Measurements from ENCODE around the gene RSPH3.
"Not testable (repeated sequence)": the region's sequence is repeated elsewhere in the genome, so short reads cannot be mapped to it uniquely, and the experiment has no call there.

The RSPH3 gene, protein sequence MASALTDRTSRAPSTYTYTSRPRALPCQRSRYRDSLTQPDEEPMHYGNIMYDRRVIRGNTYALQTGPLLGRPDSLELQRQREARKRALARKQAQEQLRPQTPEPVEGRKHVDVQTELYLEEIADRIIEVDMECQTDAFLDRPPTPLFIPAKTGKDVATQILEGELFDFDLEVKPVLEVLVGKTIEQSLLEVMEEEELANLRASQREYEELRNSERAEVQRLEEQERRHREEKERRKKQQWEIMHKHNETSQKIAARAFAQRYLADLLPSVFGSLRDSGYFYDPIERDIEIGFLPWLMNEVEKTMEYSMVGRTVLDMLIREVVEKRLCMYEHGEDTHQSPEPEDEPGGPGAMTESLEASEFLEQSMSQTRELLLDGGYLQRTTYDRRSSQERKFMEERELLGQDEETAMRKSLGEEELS

DNA sequence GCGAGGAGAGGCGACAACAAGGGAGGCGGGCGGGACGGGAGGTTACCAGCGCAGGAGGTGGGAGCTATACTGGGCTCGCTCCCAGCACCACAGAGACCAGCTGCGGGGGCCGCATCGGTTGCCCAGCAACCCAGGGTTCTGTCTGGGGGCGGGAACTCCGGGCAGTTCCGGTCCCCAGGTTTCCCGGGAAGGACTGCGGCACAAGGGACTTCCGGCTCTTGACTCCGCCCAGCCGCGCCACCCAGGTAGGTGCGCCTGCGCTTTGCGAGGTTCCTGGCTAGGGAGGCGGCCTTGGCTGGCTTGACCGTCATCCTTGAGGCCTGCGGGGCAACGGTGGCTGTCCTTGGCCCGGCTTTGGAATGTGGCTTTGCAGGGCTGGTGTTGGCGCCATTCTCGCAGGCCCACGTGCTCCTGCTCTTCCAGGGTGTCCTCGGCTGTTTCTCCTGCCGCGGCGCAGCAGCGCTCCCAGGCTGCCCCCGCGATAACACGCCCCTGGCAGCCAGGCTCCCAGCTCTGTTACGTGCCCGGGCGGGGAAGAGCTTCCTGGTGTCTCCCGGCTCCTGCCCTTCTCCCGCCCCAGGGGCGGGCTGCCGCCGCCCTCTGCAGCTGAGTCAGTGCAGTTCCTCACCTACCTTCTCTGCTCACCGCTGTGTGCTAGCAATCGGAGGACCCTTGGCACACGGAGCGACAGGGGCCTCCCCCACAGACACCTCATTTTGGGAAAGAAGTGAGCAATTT lies at the start of gene RSPH3:
Gene RSPH3, minus strand, starts transcription at position 537 of the 738 bp plus-strand sequence. CDS start 652 bp downstream, outside the sequence.
- DNase-seq: peak; percentile 83

DNA sequence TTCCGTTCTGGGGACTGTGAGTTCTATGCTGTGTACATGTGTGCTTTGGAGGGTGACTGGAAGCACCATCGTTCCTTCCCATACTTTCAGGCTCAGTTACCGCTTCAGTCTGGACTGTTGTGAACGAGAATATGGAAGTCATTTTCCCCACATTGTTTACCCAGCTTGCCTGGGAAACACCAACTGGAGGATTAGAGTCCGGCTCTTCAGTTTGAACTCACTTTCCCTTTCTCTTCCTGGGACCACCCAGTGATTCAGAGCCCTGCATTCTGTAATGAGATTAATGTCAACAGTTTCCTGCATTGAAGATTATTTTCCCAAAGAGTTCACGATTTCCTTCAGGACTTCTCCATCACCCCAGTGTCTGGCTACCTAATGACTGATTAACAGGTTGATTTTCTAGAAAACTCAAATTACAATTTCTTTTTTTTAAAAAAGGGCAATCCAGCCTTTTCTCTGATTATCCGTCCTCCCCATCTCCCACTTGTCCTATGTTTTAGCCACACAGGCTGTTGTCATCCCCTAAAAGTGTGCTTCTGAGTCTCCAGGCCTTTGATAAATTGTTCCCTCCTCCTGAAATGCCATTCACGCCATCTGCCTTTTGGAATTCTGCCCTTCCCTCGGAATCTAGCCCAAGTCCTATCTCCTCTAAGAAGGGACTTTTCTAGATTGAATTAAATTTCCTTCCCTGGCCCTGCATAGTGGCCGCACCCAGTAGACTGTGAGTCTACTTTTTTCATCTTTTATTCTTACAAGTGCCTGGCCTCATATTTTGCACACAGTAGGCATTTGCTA lies 48.1 kb upstream of the RSPH3 start:
- DNase-seq: no peak

DNA sequence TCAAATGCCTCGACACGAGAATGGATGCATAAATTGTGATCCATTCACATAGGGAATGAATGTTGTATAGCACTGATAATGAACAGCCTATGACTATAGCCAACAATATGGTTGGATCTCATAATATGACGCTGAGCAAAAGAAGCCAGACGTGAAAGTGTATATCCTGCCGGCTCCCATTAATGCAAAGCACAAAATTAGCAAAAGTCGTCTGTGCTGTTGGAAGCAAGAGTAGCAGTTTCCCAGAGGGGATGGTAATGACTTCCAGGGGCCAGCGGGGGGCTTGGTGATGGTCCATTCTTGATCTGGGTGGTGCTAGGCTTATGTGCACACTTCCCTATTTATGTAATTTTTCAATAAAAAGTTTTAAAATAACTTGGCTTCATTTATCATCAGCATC lies 45.8 kb upstream of the RSPH3 start:
- no peak for DNase-seq

DNA sequence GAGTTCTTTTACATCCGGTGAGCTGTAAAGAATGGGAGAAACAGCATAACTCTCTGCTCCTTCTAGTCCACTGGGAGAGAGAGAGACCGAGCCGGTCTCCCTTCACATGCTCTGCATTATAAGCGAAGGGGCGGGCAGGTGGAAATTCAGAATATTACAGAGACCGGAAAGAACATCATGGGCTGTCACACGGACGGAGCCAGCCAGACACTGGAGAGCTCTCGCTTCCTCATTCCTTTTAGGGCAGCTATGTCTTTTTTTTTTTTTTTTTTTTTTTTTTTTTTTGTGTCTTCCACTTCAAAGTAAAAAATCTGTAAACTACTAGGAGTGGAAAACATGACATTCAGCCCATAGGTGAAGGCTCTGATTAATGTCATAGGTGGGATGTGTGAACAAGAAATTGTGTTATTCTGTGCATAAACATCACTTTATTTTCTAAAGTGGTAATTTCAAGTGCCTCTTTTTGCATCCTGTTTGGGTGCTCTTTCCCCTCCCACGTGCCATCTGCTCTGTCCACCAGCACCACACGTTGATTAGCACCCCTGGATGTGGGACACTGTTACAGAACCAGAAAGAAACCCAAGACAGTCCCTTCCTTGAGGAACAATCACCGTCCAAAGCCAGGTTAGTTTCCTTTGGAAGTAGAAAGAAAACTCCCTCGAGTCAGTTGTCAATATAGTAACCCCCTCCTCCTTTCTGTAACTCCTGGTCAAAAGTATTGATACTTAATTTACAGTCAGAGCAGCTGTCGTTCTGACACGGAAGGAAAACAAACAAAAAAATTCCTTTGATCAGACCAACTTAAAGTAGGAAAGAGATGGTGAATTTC lies 45.1 kb upstream of the RSPH3 start, which contains the start of gene TAGAP:
Gene TAGAP, minus strand, starts transcription at position 93 of the 829 bp plus-strand sequence. CDS start 845 bp downstream, outside the sequence.
- peak; percentile 76 for DNase-seq

DNA sequence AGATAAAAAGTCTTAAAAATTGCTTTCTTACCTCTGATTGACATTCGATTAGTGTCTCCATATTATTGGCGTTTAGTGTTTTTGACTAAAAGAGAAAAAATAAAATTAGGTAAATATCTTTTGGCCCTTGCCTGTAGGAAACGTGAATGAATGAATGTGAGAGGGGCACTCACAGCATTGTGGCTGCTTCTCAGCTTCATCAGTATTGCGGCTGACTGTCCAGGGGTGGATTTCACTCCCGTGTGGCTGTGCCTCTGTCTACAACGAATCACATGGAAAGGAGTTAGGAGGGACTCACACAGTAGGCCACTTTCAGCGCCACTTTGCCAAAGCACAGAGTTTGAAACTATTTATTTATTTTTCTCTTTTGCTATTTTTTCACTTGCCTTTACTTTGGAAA lies 43.9 kb upstream of the RSPH3 start:
- DNase-seq: no peak

DNA sequence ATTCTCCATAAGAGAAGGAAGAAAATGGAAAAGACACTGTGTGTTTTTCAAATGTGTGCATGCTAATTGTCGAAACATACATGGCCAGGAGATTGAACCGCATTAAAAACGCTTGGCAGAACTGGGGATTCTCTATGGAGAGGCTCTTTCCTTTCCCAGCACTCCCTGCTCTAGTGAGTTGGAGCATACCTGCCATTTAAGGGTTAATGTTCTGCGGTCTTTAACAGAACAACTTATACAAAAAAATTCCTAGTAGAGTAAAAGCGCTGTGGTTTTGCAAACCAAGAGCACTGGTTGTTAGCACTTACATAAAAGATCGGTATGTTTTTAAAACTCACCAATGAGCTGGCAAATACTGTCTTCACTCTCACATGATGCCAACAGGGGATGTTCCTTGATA lies 43.2 kb upstream of the RSPH3 start:
- DNase-seq: no peak

DNA sequence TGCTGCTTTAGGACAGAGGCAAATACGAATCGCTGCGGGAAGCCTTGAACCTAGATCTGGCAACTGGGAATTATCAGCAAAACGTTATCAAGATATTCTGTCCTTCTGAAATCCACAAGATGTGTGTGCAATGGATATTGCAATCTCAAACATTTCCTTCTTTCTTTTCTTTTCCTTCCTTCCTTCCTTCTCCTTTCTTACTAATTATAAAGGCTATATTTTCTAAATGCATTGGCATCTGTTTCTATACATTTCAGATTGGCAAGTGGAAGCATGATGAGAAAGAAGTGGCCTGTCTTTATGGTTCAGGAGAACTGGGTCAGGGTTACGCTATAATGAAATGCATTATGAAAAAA lies 42.8 kb upstream of the RSPH3 start:
- DNase-seq: no peak

DNA sequence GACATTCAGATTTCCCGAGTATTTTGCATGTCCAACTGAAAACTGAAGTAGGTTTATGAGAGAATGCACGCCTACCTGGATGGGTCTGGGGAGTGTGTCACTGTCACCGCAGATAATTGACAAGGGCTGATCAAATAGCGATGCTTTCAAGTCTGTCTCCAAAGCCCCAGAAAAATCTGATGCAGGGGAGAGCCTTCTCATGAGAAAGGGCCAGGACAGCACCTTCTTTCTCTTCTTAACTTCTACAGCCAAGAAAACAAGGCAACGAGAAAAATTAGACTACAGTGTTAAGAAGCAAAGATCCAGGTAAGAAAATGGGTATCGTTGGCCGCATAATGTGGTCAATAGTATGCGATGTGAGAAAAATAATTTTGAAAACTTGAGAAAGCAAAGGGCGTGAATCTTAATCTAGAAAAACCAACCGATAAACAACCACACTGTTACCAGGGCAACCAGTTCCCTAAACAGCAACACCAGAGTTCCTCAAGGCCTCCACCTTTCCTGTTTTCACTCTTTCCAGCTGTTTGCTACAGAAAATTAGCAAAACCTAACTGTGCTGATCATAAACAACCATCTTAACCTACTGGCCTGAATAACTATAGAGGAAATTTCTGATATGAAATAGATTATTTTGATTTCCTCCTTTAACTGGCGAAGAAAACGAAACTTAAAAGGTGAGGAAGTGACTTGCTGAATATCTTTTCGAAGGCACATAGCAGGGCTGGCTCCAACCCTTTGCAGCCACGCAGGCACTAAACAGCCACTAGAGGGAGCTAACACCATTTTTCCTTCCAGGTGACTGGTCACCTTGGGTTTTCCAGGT lies 42.2 kb upstream of the RSPH3 start:
- peak; percentile 64 for DNase-seq

DNA sequence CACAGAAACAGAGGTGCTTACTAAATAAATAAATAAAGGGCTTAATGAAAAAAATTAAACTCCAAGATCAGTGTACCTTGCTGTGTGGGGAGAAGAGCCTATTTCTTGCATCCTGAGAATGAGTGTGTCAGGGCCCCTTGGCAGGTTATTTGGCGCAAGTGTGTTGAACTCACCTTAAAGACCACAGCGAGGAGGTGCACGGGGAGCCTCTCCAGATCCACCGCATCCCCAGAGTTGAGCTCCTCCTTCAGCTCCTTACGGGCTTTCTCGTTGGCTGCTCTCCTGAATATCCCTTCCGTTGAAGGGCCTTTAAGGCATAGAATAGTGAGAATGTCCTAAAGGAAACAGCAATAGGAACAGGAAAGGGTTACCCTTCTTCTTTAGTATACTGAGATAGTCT lies 41.2 kb upstream of the RSPH3 start:
- no peak for DNase-seq

DNA sequence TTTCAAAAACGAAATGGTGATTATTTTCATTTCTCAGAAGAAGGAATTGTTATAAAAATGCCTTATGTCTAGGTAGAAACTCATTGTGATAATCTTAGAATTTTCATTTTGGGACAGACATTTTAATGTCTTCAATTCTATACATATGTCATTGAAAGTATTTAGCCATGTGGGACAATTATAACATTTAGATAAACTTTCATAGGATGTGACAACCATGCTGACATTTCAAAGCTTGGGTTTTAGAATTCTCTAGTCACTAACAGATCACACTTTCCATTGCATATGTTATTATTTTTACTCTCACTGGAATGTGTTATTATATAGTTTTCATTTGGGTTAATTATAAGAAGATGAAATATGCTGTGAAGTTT lies 39.9 kb upstream of the RSPH3 start:
- no peak for DNase-seq

DNA sequence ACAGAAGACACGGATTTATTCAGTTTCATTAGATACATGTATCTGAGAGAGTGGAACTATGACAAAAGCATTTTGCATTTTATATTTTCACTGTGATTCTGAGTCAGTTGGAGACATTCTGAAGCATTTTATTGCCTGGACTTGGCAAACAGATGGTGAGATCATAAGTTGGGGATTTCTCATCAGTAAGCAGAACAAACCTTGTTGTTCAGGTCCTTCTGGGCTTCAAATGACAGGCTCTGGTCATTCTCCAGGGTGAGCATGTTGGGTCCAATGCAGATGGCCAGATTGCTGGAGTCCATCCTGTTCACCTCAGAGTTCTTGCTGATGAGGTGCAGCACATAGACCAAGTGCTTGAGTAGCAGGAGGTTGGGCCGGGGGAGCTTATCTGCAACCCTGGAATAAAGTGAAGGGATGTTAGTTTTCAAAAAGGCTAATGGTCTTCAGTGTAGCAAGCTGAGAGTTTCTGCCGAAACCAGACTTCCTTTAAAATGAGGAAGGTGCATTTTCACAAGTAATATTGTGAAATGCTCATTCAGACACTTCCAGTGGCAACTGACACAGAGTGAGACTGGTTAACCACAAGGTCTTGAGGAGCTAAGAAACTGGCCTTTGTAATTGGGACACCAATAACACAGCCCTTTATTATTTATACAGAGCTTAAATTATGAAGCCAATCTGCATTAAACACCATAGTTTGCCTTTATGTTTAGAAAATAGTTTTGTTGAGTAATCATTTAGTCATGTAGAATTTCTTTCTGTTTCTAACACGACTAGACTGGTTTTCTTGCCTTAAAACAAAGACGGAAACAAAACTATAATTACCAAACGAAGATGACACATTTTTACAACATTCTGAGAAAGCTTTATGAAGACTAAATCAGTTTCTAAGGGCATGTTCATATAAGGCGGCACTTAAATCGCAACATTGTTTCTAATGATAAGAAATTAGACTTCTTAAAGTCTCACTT lies 39.2 kb upstream of the RSPH3 start:
- DNase-seq: no peak

DNA sequence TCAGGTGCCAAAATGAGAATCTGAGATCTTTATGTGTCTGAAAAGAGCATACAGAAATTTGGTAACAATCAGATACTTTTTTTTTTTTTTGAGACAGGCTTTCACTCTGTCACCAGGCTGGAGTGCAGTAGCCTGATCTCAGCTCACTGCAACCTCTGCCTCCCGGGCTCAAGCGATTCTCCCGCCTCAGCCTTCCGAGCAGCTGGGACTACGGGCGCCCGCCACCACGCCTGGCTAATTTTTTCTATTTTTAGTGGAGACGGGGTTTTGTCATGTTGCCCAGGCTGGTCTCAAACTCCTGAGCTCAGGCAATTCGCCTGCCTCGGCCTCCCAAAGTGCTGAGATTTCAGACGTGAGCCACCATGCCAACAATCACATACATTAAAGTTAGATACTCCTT lies 38.3 kb upstream of the RSPH3 start:
- DNase-seq: not testable (repeated sequence)

DNA sequence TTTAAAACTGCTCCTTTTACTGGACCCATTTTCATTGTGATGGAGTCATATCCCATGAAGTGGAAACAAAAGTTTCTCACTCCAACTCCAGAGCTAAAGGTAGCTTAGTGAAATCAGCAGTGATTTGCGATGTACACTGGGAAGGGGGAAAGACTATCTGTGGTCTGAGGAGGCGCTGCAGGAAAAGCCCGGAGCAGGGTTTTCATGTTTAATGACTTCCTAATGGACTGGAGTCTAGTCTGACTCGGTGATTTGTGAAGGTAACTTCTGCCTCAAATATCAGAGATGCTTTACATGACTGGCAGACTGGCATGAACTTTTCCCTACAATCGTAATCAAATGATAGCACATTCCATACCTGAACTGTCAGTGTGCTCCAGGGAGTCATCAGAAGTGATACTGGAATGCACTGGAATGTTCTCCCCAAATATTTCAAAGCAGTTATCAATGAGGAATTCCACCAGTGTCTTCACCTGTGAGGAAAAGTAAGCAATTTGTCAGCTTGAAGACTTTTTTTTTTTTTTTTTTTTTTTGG lies 37.8 kb upstream of the RSPH3 start:
- DNase-seq: no peak

DNA sequence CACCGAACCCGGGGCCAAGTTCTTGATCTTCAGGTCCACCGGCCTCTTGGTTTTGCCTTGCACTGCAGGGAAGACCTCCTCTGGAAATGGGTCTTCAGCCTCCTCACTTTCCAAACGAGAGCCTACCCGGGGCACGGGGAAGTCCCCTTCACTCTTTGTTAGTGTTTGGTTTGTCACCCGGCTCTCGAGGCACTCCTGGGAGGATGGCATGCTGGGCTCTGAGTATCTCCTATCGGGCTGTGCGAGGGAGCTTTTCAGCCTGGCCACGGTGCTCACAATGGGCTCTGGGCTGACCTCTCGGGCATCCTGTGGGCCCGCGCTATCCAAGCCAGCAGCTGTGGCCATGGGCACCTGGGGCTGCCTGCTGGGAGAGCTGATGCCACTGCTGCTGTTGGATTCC lies 36.7 kb upstream of the RSPH3 start:
- DNase-seq: no peak

DNA sequence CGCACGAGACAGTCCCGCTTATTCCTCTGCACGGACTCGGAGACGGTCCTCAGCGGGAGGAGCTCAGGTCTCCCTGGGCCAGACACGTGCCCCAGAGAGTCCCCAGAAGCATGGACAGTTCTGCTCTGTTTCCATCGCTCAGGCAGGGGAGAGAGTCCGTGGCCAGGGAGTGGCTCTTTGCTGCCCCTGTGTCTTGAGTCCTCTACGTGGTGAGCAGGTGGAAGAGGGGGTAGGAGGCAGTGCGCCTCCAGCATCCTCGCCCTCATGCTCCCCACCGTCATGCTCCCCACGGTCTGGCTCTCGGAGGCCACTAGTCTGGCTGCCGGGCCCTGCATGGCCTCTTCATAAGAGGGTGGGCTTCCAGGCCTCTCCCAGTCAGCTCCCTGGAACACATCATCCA lies 35.9 kb upstream of the RSPH3 start:
- no peak for DNase-seq

DNA sequence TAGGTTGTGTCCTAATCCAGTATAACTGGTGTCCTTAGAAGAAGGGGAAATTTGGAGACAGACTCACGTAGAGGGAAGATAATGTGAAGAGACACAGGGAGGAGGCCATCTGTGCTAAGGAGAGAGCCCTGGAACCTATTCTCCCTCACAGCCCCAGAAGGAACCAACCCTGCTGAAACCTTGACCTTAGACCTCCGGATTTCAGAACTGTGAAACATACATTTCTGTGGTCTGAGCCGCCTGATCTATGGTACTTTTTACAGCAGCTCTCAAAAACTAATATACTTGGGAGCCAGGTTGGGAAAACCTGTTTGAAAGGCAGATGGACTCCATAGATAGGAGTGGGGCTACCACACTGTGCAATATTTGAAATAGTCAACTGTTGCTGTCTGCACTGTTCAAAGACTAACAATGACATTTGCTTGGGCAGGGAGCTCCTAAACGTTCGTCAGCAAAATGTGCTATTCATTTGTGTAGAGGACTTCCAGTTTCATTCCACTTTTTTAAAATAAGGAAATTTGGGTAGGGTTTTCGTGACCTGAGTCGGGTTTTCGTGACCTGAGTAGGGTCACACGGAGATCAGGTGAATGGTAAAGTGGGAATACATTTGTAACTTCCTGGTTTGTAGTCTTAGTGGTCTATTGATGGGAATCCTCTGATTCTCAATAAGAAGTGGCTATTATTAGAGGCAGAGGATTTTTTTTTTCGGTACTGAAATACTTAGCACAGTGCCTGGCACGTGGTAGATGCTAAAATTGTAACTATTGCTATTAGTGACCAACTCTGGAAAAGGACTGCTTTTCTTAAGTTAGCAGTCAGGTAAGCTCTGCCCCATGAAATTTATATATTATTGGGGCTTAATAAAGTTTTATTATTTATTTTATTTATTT lies 33.4 kb upstream of the RSPH3 start:
- DNase-seq: no peak

DNA sequence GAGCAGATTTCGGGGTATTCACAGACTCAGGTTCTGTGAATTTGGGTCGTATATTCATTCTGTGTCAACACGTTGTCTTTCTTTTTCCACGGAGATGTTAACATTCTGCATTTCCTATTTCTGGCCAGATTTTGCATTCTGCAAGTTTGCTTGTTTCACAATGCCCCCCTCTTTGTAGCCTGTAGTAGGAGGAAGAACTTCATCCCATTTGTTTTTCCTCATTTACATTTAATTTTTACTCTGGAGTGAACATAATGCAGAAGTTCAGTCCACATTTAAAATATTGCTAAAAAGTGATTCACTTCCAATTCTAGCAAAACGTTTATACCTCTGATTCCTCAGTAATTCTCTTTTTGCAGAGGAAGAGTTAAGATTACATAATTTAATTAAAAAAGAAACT lies 31.8 kb upstream of the RSPH3 start:
- no peak for DNase-seq

DNA sequence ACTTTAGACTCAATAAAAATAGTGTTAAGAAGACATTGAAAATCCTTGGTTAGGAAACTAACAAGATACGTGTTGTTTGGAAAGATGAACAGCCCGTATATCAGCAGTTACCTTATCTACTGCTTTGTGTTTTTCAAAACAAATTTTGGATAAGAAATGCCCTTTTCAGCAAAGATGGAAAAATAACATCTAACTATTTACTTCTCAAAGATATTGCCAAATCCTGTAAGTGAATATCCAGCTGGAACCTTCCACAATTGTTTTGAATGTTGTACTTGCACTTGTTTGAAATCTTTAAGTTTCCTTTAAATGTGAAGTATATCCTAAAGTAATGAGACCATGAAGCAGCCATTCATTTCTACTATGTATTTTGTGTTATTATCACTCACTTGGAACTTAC lies 30.2 kb upstream of the RSPH3 start:
- no peak for DNase-seq

DNA sequence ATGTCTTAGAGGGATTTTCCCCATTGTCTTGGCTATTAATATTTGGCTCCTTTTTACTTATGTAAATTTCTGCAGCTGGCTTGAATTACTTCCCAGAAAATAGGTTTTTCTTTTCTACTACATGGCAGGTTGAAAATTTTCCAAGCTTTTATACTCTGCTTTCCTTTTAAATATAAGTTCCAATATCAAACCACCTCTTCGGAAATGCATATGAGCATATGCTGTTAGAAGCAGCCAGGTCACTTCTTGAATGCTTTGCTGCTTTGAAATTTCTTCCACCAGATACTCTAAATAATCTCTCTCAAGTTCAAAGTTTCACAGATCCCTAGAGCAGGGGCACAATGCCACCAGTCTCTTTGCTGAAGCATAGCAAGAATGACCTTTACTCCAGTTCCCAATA lies 25.2 kb upstream of the RSPH3 start:
- DNase-seq: not testable (repeated sequence)
